Urothelium cell line (cell line): Measurements from ENCODE around the gene CCDC51.

Experiments
- DNase-seq: peaks from one replicate; pipeline ENCODE4 v3.0.0; 2011; ENCODE audit warnings: low spot score, mixed read lengths
- FAIRE-seq: peaks from 2 replicates; lab custom pipeline; 2011; peaks lifted over from hg19 to GRCh38; lab: Jason Lieb, UNC

The CCDC51 gene

DNA sequence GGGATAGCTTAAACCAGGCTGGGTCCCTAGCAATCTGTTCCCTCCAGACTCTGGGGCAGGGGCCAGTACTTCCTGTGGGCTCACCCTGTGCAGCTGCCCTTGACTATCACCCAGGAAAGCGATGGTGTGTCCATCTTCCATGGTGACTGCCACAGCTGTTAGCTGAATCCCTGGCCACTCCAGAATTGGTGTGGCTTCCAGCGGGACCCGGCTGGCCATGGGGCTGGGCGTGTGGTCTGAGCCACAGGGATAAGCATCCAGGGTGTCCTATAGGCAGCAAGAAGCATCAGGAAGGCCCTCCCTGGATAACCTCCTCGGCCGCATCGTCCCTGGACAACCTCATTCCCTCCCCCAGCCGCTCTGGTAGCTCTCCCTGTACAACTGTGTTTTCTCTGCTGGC is 17.2 kb downstream of the CCDC51 start:
- DNase-seq (no peak), FAIRE-seq (no peak)

DNA sequence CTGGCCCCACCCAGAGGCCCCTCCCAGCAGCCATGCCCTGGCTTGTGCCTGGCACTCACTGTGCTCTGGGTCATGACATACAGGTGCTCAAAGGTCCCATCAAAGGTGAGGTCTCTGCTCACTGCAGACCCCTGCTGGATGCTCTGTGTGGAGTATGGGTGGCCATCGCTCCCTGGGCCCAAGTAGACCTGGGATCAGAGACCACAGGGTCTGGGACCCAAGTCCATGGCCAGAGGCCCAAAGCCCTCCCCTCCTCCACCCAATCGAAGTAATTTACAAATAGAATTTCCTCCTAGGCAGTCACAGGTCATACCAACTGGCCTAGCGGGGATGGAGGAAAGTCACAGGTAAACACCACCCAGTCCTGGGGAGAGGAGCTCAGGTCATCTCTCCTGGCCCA is 17.6 kb downstream of the CCDC51 start:
- no peak for DNase-seq
- FAIRE-seq = no peak

DNA sequence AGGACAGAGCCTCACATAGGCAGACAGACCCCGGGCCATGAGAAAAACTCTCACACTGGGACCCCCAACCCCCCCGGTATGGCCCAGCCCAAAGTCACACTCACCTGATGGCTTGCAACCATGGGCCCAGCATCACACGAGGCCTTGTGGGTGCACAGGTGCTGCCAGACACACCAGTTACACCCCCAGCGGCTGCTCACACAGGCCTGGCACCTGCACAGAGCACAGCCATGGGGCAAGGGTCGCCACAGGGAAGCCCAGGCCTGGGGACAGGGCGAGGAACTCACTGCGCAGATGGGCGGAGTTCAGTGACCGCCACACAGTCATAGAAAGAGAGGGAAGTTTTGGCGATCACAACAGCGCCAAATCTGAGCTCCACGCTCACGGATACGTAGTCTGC is 19.4 kb downstream of the CCDC51 start:
- DNase-seq = no peak
- FAIRE-seq = no peak

DNA sequence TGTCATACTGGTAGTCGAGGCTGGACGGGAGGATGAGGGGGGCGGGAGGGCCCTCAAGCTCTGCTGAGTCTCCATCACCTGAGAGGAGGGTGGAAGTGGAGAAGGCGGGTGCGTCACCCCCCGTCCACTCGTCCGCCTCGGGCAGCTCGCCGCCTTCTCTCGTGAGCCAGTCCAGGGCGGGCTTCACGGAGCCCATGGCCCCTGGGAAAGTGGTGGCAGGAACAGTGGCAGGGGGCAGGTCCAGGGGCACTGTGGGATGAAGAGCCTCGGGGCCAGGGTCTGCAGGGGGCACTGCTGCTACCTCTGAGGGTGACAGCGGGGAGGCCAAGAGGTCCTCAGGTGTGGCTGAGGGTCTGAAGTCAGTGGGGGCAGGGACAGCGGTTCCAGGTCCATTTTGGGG is 20.3 kb downstream of the CCDC51 start:
- DNase-seq (no peak), FAIRE-seq (no peak)

DNA sequence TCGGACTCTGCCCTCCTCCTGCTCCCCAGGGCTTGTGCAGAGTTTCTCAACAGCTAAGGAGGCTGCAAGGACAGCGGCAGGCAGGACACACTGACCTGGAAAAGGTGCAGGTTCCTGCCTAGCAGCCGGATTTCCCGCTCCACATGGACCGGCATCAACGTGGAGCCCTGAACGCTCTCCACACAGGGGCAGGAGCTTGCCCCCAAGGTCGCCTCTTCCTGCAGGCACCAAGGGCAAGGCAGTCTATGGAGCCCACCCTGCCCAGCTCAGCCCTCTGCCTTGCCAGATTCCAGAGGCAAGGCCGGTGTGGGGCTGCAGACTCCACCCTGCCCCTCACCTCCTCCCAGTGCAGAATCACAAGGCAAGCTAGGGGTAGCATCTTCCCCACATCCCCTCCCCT is 20.8 kb downstream of the CCDC51 start:
- no peak for FAIRE-seq
- DNase-seq = no peak

DNA sequence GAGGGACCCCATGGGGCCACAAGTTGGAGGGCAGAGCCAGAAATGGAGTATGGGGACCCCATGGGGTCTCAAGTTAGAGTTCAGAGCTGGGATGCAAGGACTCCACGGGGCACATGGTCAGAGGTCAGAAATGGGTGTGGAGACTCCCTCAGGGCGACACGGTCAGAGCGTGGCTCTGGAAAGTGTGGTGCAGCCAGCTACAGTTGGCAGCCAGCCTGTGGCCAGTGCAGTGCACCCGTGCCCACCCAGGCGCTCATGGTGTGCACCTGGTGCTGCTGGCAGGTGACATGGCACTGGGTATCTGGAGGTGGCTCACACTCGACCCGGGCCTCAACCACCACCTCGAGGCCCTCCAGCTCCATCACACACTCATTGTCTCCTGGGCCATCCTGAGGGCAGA is 21.3 kb downstream of the CCDC51 start:
- FAIRE-seq (no peak), DNase-seq (no peak)

DNA sequence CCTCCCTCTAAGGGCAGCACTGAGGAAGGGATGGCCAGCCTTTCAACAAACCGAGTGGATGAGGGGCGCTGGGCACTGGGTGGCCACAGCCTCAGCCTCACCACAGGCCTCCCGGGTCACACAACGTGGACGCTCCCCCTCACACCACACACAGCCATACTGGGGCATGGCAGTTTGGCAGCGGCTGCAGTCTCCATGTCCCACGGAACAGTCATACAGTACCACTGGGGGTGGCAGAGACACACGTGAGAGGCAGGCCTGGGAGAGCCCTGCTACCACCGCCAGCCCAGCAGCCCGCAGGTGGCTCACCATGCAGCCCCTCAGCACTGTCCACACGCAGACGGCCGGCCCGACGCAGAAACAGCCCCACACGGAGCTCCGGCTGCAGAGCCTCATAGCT is 21.8 kb downstream of the CCDC51 start:
- FAIRE-seq (no peak), DNase-seq (no peak)

DNA sequence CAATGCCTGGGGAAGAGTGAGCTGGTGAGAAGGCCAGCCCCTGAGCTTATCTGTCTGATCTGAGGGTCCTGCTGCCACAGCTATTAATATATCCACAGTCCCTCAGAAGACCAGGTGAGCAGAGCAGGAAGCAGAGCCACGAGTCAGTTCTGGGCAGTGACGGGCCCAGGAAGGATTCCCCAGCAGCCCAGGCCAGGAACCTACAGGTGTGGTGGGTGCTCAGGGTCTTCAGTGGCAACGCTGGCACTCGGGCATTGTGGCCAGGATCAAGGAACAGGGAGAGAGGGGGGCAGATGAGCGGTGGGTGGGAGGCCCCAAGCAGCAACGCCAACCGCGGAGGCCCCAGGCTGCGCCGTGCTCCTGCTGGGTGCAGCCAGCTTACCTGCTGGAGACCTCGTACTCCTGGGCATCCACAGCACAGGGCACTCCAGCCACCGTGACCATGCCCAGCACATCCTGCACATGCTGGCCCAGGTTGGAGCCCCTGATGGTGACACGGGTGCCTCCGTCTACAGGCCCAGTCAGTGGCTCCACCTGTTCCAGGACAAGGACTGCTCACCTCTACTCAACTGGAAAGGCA is 22.3 kb downstream of the CCDC51 start:
- FAIRE-seq (no peak), DNase-seq (no peak)

DNA sequence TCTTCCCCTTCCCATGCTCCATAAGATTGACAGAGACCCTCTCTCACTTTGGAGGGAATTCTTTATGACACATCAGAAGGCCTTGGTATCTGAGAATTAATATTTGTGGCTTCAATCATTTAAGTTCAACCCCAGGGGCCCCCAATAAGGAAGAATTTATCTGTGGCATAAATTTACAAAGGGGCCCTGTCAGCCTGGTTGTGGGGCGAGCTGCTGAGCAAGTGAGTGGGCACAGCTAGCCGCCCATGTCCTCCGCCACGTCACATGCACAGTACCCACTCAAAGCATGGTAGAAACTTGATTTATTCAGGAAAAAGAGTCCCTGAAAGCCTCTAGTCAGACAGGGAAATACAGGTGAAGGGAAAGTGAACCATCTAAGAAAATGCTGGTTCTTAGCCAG is 23.4 kb downstream of the CCDC51 start:
- FAIRE-seq = no peak
- DNase-seq = no peak

DNA sequence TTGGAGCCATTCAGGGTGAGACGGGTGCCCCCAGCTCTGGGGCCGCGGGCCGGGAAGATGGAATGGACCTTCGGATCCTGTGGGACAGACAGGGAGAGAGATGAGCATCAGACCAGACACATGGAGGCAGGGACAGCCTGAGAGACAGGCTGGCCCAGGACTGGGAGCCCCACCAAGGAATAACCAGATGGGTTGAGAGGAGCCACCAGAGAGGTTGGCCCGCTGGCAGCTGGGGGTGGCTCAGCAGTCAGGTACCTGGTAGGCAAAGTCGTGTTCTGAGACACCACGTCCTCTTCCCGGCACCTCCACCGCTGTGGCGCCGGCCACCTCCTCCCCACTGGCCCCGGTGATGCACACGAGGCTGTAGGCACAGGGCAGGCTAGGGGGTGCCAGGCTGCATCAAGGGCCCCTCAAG is 23.8 kb downstream of the CCDC51 start:
- FAIRE-seq = no peak
- no peak for DNase-seq

DNA sequence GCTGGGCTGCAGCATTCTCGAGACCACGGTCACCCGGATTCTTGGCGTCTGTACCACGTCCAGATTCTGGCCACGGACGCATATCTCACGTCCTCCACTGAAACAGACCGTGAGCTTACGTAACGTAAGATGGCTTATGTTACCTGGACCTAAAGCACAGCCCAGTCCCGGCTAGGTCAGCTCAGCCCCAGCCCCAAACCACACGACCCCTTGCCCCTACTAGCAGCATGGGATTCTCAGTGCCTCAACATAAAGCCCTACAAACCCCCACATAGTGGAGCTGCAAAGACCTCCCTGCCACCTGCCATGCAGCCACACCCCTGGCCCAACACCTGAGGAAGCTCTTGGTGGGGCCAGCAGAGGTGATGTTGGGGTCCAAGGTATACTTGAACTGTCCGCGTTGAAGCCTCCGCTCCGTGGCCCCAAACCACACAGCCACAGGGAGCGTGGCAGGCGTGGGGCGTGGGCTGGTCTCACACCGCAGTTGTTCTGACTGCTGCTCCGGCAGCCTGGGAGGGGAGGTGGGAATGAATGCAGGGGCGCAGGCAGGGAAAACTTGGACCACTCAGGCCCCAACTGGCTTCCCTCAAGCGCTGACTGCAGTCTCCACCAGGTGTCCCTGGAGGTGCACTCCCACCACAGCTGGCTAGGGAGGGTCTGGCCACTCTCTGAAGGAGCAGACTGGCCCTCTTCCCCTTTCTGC is 24.5 kb downstream of the CCDC51 start:
- no peak for FAIRE-seq
- DNase-seq = no peak

DNA sequence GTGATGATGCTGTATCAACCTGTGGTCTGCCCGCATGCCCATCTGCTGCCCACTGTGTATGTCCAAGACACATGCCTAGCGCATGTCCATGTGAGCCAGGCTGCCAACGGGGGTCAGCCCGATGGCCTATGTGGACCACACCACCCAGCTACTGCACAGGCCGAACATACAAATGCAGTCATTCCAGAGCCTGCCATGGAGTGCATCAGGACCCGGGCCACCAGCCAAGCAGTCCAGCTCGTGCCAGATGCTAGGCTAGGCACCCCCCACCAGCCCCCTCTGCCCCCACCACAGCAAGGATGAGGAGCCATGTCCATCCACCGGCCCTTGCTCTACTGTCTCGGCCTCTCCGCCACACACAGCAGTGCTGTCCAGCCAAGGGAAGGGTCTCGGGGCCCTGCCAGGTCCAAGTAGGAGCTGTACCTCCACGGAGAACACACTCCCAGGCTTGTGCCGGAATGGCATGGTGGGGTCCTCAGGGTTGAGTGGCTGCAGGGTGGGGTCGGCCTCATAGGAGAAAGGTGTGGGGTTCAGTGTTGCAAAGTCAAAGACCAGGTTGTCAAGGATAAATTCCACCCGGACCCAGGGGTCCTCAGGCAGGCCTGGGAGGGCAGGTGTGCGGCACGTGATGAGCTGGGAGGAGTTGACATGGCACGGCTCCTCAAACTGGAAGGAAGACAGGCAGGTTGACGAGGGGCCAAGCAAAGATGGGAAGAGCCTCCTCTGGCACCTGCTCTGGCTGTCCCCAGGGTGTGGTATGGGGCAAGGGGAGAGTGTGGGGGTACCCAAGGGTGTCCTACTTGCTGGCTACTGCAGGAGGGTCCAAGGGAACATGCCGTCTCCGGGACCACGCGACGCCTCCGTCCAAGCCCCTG is 25.3 kb downstream of the CCDC51 start:
- FAIRE-seq (no peak), DNase-seq (no peak)

DNA sequence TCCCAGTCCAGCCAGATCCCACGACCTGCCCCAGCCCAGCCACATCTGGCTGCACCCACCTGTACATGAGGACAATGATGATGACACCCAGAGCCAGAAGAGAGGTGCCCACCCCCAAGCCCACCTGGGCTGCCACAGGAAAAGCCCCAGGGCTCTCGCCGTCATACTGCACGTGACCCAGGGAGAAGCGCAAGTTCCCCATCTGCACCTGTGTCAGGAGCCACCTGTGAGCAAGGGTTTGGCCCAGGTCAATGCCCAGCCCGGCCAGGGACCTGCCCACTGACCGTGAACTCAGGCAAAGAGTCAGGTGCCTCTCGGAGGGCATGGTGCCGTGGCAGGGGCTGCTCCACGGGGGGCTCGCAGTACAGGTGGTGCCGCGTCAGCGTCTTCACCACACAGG is 26.3 kb downstream of the CCDC51 start:
- no peak for FAIRE-seq
- DNase-seq = no peak

DNA sequence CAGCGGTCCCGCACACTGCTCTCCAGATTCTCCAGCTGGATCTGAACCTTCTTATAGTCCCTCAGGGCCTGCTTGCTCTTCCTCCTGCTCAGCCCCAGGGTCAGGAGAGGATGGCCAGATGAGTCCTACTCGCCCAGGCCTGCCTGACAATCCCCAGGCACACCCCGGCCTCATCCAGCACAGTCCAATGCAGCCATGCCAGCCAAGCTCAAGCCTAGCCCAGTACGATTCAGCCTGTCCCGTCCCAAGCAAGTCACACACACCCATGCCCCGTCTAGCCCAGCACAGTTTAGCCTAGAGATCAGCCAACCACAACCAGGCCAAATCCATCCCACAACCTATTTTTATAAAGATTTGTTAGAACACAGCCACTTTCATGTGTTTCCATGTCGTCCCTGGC is 26.8 kb downstream of the CCDC51 start:
- FAIRE-seq (peak; percentile 58), DNase-seq (no peak)

DNA sequence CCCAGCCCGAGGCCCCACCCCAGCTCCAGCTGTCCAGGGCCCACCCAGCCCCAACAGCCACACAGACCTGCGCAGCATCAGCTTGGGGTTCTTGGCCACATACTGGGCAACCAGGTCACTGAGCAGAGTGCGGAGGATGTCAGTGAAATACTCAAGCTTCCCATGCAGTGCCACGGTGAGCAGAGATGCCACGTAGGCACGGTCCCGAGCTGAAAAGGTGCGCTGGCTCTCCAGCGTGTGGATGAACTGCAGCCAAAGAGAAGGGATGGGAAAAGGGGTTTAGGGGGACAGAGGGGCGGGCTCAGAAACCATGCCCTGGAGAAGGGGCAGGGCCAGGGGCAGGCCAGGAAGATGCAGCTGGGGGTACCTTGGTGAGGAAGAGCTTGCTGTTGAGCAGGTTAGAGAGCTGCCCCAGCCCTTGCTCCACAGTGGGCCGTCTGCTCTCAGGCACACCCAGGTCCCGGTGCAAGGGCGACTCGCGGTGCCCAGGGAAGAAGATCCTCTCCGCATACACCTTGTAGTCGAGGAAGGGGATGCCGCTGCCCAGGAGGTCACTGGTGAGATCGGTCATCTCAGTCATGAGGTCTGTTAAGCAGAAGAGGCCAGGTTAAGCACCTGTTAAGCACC is 27.4 kb downstream of the CCDC51 start:
- FAIRE-seq (no peak), DNase-seq (no peak)

DNA sequence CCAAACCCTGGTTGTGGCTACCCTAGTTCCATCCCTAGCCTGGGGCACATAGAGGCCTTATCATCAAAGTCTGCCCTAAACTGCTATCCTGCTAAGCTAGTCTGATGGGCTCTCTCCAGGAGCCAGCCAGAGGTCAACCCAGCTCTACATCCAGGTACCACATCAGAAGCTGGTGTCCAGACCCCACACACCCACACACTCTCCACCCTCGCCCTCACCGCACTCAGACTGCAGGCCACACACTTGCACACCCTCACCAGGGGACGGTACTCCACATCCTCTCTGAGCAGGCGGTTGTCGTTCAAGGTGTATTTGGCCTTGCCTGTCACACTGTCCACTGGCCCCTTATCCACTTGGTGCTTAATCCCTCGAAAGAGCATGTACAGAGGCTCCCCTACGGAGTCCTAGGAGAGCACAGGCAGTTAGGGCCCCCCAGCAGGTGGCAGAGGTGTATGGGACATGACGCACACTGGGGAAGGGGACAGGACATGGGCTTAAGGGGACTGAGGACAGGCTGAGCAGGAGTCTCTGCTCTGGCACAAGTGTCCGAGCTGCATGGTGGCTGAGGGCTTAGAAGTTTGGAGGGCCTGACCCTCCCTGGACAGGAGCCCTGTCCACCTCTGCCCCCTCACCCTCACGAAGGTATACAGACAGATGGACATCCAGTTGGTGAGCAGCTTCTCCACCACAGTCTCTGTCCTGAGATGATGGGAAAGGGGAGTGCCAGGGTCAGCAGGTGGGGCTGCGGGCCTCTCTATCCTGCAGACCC is 28.1 kb downstream of the CCDC51 start:
- no peak for DNase-seq

DNA sequence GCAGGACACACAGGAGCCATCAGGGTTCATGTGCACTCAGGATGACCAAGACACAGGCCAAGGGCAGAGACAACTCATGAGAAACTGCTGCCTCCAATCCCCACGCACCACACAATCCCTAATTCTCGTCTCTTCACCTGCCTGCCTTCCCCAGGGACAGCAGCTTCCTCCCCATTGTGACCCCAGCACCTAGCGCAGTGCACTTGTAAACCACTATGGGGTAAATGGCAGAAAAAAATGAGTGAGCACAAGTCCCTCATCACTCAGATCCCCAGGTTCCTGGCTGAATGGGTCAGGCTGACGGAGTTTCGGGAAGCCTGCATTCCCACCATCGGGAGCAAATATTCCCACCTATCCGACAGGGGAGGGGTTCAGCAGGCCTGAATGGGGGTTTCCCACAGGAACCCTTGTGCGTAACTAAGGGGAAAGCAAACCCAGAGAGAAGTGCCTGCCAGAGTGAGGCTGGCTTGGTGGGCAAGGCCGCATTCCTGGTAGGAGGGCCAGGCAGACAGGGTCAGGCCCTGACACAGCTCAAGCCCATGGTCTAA is 28.8 kb downstream of the CCDC51 start:
- FAIRE-seq (no peak), DNase-seq (no peak)

More for the DNA sequence above, 28.1 kb downstream of the CCDC51 start:
- FAIRE-seq = no peak

DNA sequence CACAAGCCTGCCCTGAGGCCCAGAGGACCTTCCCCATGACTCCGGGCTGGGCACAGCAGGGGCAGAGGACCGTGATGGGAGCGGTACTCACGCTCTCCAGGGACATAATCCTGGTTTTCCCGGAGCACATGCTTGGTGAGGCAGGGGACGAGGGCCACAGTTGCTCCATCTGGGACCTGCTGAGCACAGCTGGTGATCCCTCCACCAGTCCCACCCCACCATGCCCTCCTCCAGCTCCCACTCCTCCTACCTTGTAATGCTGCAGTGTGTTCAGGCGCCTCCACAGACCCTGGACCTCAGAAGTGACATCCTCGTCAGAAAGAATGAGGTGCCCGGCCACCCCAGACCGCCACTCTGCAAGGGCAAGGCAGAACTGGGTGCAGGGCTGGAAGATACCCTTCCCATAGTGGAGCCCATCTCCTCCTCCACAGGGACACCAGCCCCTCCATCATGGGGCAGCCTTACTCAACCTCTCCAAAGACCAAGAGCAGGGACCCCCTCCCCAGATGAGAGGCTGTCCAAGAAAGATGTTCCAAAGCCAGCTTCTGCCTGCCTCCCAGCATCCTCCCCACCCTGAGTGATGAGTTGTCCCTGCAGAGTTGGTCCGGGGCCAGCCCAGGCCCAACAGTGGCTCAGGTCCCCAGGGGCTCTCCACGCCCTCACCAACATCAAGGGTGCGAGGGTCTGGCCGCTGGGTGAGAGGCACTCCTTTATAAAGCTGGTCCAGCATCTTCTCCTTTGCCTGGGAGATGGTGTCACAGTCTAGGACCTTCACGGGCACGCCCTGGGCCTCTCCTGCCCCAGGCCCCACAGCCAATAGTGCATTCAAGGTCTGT is 29.5 kb downstream of the CCDC51 start:
- DNase-seq (no peak), FAIRE-seq (no peak)

DNA sequence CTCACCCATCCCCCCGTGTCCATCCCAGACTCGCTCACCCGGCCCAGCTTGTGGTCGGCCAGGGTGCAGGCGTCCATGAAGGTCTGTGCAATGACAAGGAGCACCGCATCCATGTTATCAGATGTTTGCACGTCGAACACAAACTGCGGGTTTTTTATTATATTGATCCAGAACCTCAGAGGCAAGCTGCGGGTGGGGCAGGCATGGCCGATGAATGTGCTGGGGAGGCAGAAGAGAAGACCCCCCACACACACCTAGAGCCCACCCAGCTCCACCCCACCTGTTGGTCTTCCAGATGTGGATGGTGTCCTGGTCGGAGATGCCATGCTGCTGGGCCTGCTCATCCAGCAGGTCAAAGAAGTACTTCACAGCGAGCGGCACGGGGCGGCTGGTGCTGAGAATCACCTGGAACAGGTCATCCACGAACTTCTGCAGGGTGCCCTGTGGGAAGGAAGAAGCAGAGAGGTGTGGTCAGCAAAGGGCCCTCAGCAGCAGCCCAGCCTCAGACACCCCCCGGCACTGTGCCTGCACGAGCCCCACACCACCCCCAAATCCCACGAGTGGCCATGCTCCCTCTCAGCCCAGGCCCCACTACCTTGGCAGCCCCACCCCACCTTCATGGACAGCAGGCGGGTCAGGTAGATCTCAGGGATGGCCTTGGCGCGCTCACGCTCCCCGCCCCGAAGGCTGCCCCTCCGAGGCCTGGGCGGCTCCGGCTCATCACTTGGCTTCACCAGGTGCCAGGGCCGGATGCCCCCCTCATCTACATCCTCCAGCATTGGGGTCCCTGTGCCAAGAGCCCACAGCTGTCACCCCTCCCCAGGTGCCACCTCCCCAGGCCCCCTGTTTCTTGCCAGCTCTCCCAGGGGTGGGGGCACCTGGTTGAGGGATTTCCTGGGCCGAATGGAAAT is 30.4 kb downstream of the CCDC51 start:
- FAIRE-seq (no peak), DNase-seq (no peak)
